ENCODE measurements around the gene IGFLR1.

GRCh38 chr19:35757231-35757748 is 15.0 kb upstream of the IGFLR1 start:
- TF ChIP-seq POLR2A (IDR thresholded peaks at IDR 0.05; ENCODE audit: low read length) (no peak; the same call in 1 of the 2 replicates), ZSCAN20 (CRISPR knock-in tag; IDR thresholded peaks at IDR 0.05) (no peak)
